Gastroesophageal sphincter (tissue), 4 donors: ENCODE data around the gene CCDC107. TPM values are rescaled to one million over a fixed set of nuclear protein-coding genes. Genes with fewer than 3 reads are reported as not detected.

Source experiments
- ATAC-seq: fragments of 150-250 bp; one replicate; pipeline ENCODE4 v1.9.1; 2016; ENCODE audit warnings: mild to moderate bottlenecking, moderate library complexity
- H3K27ac ChIP-seq, 4 donors: fragments of 200-600 bp; sonication (generic) in 3 of 4; 1 replicate in 3 of 4; 2 replicates in 1 of 4; pipeline ENCODE4 v1.5.1; 2016 to 2019
- H3K27me3 ChIP-seq: fragments of 200-600 bp; sonication (generic); one replicate; pipeline ENCODE4 v1.5.1; 2019
- H3K36me3 ChIP-seq, 2 donors: fragments of 200-600 bp; sonication (generic); one replicate each; pipeline ENCODE4 v1.5.1; 2019; ENCODE audit warnings: control low read depth in 1 of 2
- H3K4me1 ChIP-seq, 3 donors: fragments of 200-600 bp; sonication (generic); 1 replicate in 2 of 3; 2 replicates in 1 of 3; pipeline ENCODE4 v1.5.1; 2016 to 2019; ENCODE audit warnings: control low read depth in 2 of 3
- H3K4me3 ChIP-seq, 2 donors: fragments of 200-600 bp; sonication (generic); one replicate each; pipeline ENCODE4 v1.5.1; 2019; ENCODE audit warnings: mild to moderate bottlenecking in 1 of 2, moderate library complexity in 1 of 2
- H3K9me3 ChIP-seq, 3 donors: fragments of 200-600 bp; sonication (generic); one replicate each; pipeline ENCODE4 v1.5.1; 2017 to 2019; ENCODE audit warnings: control low read depth in 2 of 3
- EP300 ChIP-seq: sonication (generic); formaldehyde crosslinking; IDR thresholded peaks from one replicate; pipeline ENCODE4 v1.6.1; 2017; ENCODE audit warnings: antibody characterized with exemption, mild to moderate bottlenecking
- POLR2A ChIP-seq, 2 donors: fragments of 450-650 bp; IDR thresholded peaks; one replicate each; pipeline ENCODE4 v1.6.1; 2017; ENCODE audit warnings: antibody characterized with exemption in 2 of 2, mild to moderate bottlenecking in 2 of 2, moderate library complexity in 1 of 2
- POLR2AphosphoS5 ChIP-seq: sonication (generic); formaldehyde crosslinking; IDR thresholded peaks from one replicate; pipeline ENCODE4 v1.6.1; 2017; ENCODE audit warnings: antibody characterized with exemption
- WGBS, 2 donors: methylation state at CpG; one replicate each; pipeline ENCODE4 v1.1.5; 2018; ENCODE audit warnings: low coverage in 1 of 2; 5-methylcytosine and 5-hydroxymethylcytosine counted together
- total RNA-seq, 4 donors: library from RNA; depleted of rRNA; stranded (reverse); fragments of >200 nt; gene quantifications; one replicate each; pipeline ENCODE4 v1.1.0, GENCODE V29; 2016
- TF ChIP-seq, protein P1 (sequence below), 4 experiments: fragments of 200-600 bp in 2 of 4; fragments of 450-650 bp in 2 of 4; sonication (generic) in 1 of 4; IDR thresholded peaks; one replicate each; pipeline ENCODE4 v1.5.1; 2017 to 2019; ENCODE audit warnings: antibody characterized with exemption in 4 of 4, mild to moderate bottlenecking in 2 of 4, moderate library complexity in 2 of 4

The CCDC107 gene
- total RNA-seq, 4 donors from 2014 or later, result 61.9 to 94.2 (median 87.0) TPM

- 12 to 30% methylated on average over 6 to 11 of the region's 12 CpGs for WGBS, 2 donors
- no peak for ATAC-seq
- Histone ChIP-seq H3K36me3 (peaks cover 0 to 47% of the 10 kb centered on the region in 2 donors), H3K4me3 (peak overlapping the region; percentile 79 to 81), H3K4me1 (peaks cover 0 to 55% (median 0%) of the 10 kb centered on the region in 3 donors), H3K27ac (peak overlapping the region; percentile 96 to 99 (median 98)), H3K9me3 (no peaks in the 10 kb centered on the region), H3K27me3 (no peaks in the 10 kb centered on the region)
- TF ChIP-seq POLR2A (IDR thresholded peaks at IDR 0.05), result peak in 1 of 2 donors; percentile 20
- peak; percentile 56 for TF ChIP-seq POLR2AphosphoS5
- no peak for TF ChIP-seq EP300
- TF ChIP-seq, protein P1, sequence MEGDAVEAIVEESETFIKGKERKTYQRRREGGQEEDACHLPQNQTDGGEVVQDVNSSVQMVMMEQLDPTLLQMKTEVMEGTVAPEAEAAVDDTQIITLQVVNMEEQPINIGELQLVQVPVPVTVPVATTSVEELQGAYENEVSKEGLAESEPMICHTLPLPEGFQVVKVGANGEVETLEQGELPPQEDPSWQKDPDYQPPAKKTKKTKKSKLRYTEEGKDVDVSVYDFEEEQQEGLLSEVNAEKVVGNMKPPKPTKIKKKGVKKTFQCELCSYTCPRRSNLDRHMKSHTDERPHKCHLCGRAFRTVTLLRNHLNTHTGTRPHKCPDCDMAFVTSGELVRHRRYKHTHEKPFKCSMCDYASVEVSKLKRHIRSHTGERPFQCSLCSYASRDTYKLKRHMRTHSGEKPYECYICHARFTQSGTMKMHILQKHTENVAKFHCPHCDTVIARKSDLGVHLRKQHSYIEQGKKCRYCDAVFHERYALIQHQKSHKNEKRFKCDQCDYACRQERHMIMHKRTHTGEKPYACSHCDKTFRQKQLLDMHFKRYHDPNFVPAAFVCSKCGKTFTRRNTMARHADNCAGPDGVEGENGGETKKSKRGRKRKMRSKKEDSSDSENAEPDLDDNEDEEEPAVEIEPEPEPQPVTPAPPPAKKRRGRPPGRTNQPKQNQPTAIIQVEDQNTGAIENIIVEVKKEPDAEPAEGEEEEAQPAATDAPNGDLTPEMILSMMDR (IDR thresholded peaks at IDR 0.05), result no peak
Observed at GRCh38 chr9:35688558-35689541, 30.8 kb downstream of the CCDC107 start.

DNA sequence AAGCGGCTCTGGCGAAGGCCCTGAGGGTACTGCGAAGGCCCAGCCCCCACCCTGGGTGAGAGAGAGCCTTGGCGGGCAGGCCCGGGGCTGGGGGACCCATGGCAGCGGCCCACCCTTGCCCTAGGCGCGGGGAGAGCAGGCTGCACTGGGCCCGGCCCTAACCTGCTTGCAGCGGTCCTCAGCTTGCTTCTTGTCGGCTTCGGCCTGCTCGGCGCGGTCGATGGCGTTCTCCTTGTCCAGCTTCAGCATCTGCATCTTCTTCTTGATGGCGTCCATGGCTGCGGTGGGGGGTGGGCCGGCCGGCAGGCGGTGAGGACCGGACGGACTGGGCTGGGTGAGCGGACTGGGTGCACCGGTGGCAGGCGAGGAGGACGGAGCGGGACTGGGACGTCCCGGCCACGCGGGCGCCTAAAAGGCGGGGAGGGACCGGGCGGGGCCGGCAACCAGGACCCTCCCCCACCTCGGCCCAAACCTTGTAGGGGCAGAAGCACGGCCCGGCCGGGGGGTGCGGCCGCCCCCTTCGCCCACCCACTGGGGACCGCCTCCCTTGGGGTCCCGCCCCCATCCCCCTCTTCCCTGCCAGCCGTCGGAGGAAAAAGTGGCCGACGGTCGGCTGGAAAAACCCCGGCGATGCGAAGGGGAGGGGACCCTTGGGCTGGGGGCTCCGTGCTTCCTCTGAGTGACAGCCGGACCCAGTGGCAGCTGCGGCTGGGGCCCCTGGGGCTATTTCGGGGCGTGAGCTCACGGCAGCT lies 31.6 kb downstream of the CCDC107 start, which contains the start of gene TPM2:
TPM2 (minus strand) TSS at position 384 of the 752 bp plus-strand sequence; CDS start at position 276, 108 bp downstream.
- Histone ChIP-seq H3K36me3 (peaks cover 0 to 38% of the 10 kb centered on the region in 2 donors), H3K4me1 (peaks cover 0 to 54% (median 0%) of the 10 kb centered on the region in 3 donors), H3K27me3 (no peaks in the 10 kb centered on the region), H3K9me3 (no peaks in the 10 kb centered on the region), H3K4me3 (peak within 1 kb of the TSS; percentile 79 to 81), H3K27ac (peak within 1 kb of the TSS; percentile 96 to 99 (median 98))
- TF ChIP-seq POLR2A (IDR thresholded peaks at IDR 0.05) (peak; percentile 99), POLR2AphosphoS5 (peak; percentile 100), EP300 (no peak)
- TF ChIP-seq, protein P1 (IDR thresholded peaks at IDR 0.05), result peak in 1 of 4 experiments; percentile 10
- ATAC-seq, result peak; percentile 65
- 11 to 27% methylated on average over 2 to 11 of the region's 61 CpGs for WGBS, 2 donors

GRCh38 chr9:35690294-35690613 lies 32.2 kb downstream of the CCDC107 start:
- Histone ChIP-seq H3K27ac (peak overlapping the region; percentile 96 to 99 (median 98)), H3K4me3 (peak overlapping the region; percentile 79 to 81), H3K4me1 (peaks cover 0 to 54% (median 2%) of the 10 kb centered on the region in 3 donors), H3K36me3 (peaks cover 0 to 33% of the 10 kb centered on the region in 2 donors), H3K9me3 (no peaks in the 10 kb centered on the region), H3K27me3 (no peaks in the 10 kb centered on the region)
- TF ChIP-seq POLR2AphosphoS5, result no peak
- ATAC-seq, result no peak
- 0% methylated on average over 4 of the region's 21 CpGs; no CpG with 5 or more reads in 1 of the 2 donors for WGBS, 2 donors

- Histone ChIP-seq H3K27me3 (no peaks in the 10 kb centered on the region), H3K9me3 (no peaks in the 10 kb centered on the region), H3K4me3 (peak overlapping the region; percentile 79 to 81), H3K4me1 (peaks cover 0 to 54% (median 6%) of the 10 kb centered on the region in 3 donors), H3K27ac (peak overlapping the region; percentile 96 to 99 (median 98)), H3K36me3 (peaks cover 0 to 28% of the 10 kb centered on the region in 2 donors)
- TF ChIP-seq POLR2AphosphoS5, result peak; percentile 82
- TF ChIP-seq, protein P1 (IDR thresholded peaks at IDR 0.05), result no peak
- TF ChIP-seq POLR2A (IDR thresholded peaks at IDR 0.05), result peak; percentile 79
- TF ChIP-seq EP300, result no peak
- 5% methylated on average over 8 of the region's 61 CpGs; no CpG with 5 or more reads in 1 of the 2 donors for WGBS, 2 donors
- ATAC-seq, result peak; percentile 66
Observed at GRCh38 chr9:35690614-35691333, 32.7 kb downstream of the CCDC107 start.
